Nephron progenitor cell (in vitro differentiated cells): Measurements from ENCODE around the gene DCTN3.

ENCODE experiments used
- DNase-seq: peaks from one replicate; pipeline ENCODE4 v3.0.0; 2021
- H3K27ac Mint-ChIP-seq: 2 replicates; pipeline ENCODE4 v1.8.0; 2021; ENCODE audit warnings: mild to moderate bottlenecking, moderate library complexity, mixed read lengths
- H3K27me3 Mint-ChIP-seq: 2 replicates; pipeline ENCODE4 v1.8.0; 2021; ENCODE audit warnings: mild to moderate bottlenecking, low read depth, mixed read lengths; ENCODE audit not compliant: poor library complexity
- H3K36me3 Mint-ChIP-seq: 2 replicates; pipeline ENCODE4 v1.8.0; 2021; ENCODE audit warnings: low read depth, mixed read lengths
- H3K4me1 Mint-ChIP-seq: 2 replicates; pipeline ENCODE4 v1.8.0; 2021; ENCODE audit warnings: mixed read lengths
- H3K4me3 Mint-ChIP-seq: 2 replicates; pipeline ENCODE4 v1.8.0; 2021; ENCODE audit warnings: mild to moderate bottlenecking, moderate library complexity, mixed read lengths
- H3K9me3 Mint-ChIP-seq: 2 replicates; pipeline ENCODE4 v1.8.0; 2021; ENCODE audit warnings: mild to moderate bottlenecking, moderate library complexity, mixed read lengths
- TF ChIP-seq, protein P1 (sequence below): fragments of 200-600 bp; sonication (generic); IDR thresholded peaks from 2 replicates; pipeline ENCODE4 v1.5.0; 2021; ENCODE audit warnings: antibody characterized with exemption

DCTN3 gene

GRCh38 chr9:34662526-34663302, 42.4 kb upstream of the DCTN3 start, which contains the start of gene CCL27:
Gene CCL27 (minus strand): TSS chr9:34662657. CDS start chr9:34662633, 24 bp downstream.
- Mint-ChIP-seq H3K4me1 (peaks cover 41% of the 10 kb centered on the region), H3K27ac (no peak within 1 kb of the TSS), H3K36me3 (peaks cover 19% of the 10 kb centered on the region), H3K9me3 (no peaks in the 10 kb centered on the region), H3K4me3 (no peak within 1 kb of the TSS), H3K27me3 (peaks cover 6% of the 10 kb centered on the region)
- TF ChIP-seq, protein P1, sequence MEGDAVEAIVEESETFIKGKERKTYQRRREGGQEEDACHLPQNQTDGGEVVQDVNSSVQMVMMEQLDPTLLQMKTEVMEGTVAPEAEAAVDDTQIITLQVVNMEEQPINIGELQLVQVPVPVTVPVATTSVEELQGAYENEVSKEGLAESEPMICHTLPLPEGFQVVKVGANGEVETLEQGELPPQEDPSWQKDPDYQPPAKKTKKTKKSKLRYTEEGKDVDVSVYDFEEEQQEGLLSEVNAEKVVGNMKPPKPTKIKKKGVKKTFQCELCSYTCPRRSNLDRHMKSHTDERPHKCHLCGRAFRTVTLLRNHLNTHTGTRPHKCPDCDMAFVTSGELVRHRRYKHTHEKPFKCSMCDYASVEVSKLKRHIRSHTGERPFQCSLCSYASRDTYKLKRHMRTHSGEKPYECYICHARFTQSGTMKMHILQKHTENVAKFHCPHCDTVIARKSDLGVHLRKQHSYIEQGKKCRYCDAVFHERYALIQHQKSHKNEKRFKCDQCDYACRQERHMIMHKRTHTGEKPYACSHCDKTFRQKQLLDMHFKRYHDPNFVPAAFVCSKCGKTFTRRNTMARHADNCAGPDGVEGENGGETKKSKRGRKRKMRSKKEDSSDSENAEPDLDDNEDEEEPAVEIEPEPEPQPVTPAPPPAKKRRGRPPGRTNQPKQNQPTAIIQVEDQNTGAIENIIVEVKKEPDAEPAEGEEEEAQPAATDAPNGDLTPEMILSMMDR: no peak
- no peak for DNase-seq

- DNase-seq: no peak
- Mint-ChIP-seq H3K9me3 (no peaks in the 10 kb centered on the region), H3K4me1 (peaks cover 49% of the 10 kb centered on the region), H3K27me3 (peaks cover 10% of the 10 kb centered on the region), H3K27ac (no peak overlapping the region), H3K4me3 (no peak overlapping the region), H3K36me3 (peaks cover 11% of the 10 kb centered on the region)
- TF ChIP-seq, protein P1: no peak
These were observed 39.4 kb upstream of the DCTN3 start for GRCh38 chr9:34659592-34660253.

- H3K27ac Mint-ChIP-seq: peak overlapping the region; percentile 89
- H3K27me3 Mint-ChIP-seq: peaks cover 8% of the 10 kb centered on the region
- TF ChIP-seq, protein P1: no peak
- H3K36me3 Mint-ChIP-seq: peaks cover 11% of the 10 kb centered on the region
- peaks cover 50% of the 10 kb centered on the region for H3K4me1 Mint-ChIP-seq
- DNase-seq: no peak
- H3K4me3 Mint-ChIP-seq: no peak overlapping the region
- no peaks in the 10 kb centered on the region for H3K9me3 Mint-ChIP-seq
These were observed 38.2 kb upstream of the DCTN3 start for GRCh38 chr9:34658461-34658860.

GRCh38 chr9:34656992-34657391, 36.7 kb upstream of the DCTN3 start:
- Mint-ChIP-seq H3K36me3 (peaks cover 11% of the 10 kb centered on the region), H3K9me3 (no peaks in the 10 kb centered on the region), H3K27me3 (peaks cover 8% of the 10 kb centered on the region), H3K27ac (no peak overlapping the region), H3K4me1 (peaks cover 65% of the 10 kb centered on the region), H3K4me3 (no peak overlapping the region)
- TF ChIP-seq, protein P1: no peak
- DNase-seq: no peak

DNA sequence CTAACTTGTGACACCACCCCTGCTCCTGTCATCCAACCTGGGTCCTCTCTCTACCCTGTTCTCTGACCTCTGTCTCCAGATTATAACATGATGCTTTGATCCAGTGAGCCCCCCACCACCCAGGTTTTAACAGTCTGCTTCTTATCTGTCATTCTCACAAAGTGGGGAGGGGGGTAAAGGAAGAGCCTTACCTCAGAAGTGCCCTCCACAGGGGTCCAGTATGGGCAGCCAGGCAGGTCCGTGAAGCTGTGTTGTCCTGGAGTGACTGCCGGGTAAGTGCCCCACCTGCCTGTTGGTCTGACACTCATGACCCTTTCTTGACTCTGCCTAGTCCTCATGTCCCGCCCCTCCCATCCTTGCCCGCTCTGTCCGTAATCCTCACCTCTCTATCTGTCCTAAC, 35.1 kb upstream of the DCTN3 start:
- DNase-seq: no peak
- Mint-ChIP-seq H3K27me3 (peaks cover 5% of the 10 kb centered on the region), H3K27ac (peak overlapping the region; percentile 76), H3K36me3 (peaks cover under 1% of the 10 kb centered on the region), H3K4me3 (peak overlapping the region; percentile 33), H3K4me1 (peaks cover 81% of the 10 kb centered on the region), H3K9me3 (no peaks in the 10 kb centered on the region)
- TF ChIP-seq, protein P1: no peak
